ENCODE measurements around the gene CACFD1. TPM values are rescaled to one million over a fixed set of nuclear protein-coding genes. Genes with fewer than 3 reads are reported as not detected.

The CACFD1 gene
- total and polyA plus RNA-seq, 2 experiments from 2014 or later, result 5.8 to 18.2 TPM

Other genes starting within 250 kb of the CACFD1 start
- gene ABO, start 184.8 kb upstream of the CACFD1 start, total RNA-seq (2014; rRNA removed; shearing (Covaris generic)), result 0.16 and 0.28 TPM in 2 replicates
- gene ABO, start 184.8 kb upstream of the CACFD1 start, polyA plus RNA-seq (2016; fragmentation: Nextera tagmentation; extraction: Ambion mirVana), result 0.21 and 0.34 TPM in 2 replicates
- gene SURF6, start 123.8 kb upstream of the CACFD1 start, total RNA-seq (2014; rRNA removed; shearing (Covaris generic)), result 27.1 and 27.6 TPM in 2 replicates
- gene SURF6, start 123.8 kb upstream of the CACFD1 start, polyA plus RNA-seq (2016; fragmentation: Nextera tagmentation; extraction: Ambion mirVana), result 15.4 and 17.6 TPM in 2 replicates
- gene MED22, start 111.8 kb upstream of the CACFD1 start, total RNA-seq (2014; rRNA removed; shearing (Covaris generic)), result 79.2 and 85.7 TPM in 2 replicates
- 20.4 and 20.9 TPM in 2 replicates for gene MED22, start 111.8 kb upstream of the CACFD1 start, polyA plus RNA-seq (2016; fragmentation: Nextera tagmentation; extraction: Ambion mirVana)
- gene RPL7A, start 111.8 kb upstream of the CACFD1 start, total RNA-seq (2014; rRNA removed; shearing (Covaris generic)), result 2,020 and 2,188 TPM in 2 replicates
- gene RPL7A, start 111.8 kb upstream of the CACFD1 start, polyA plus RNA-seq (2016; fragmentation: Nextera tagmentation; extraction: Ambion mirVana), result 1,644 and 1,788 TPM in 2 replicates
- 21.6 and 39.1 TPM in 2 replicates for gene SURF1, start 103.5 kb upstream of the CACFD1 start, total RNA-seq (2014; rRNA removed; shearing (Covaris generic))
- gene SURF1, start 103.5 kb upstream of the CACFD1 start, polyA plus RNA-seq (2016; fragmentation: Nextera tagmentation; extraction: Ambion mirVana), result 51.5 and 52.6 TPM in 2 replicates
- gene SURF2, start 103.4 kb upstream of the CACFD1 start, total RNA-seq (2014; rRNA removed; shearing (Covaris generic)), result 32.4 and 39.9 TPM in 2 replicates
- gene SURF2, start 103.4 kb upstream of the CACFD1 start, polyA plus RNA-seq (2016; fragmentation: Nextera tagmentation; extraction: Ambion mirVana), result 100 and 104 TPM in 2 replicates
- gene SURF4, start 83.9 kb upstream of the CACFD1 start, total RNA-seq (2014; rRNA removed; shearing (Covaris generic)), result 242 and 261 TPM in 2 replicates
- 66.3 and 67.7 TPM in 2 replicates for gene SURF4, start 83.9 kb upstream of the CACFD1 start, polyA plus RNA-seq (2016; fragmentation: Nextera tagmentation; extraction: Ambion mirVana)
- gene STKLD1, start 83.6 kb upstream of the CACFD1 start, total RNA-seq (2014; rRNA removed; shearing (Covaris generic)), result not detected in 2 replicates
- 0.57 TPM in 1 of 2 replicates, not detected in the other for gene STKLD1, start 83.6 kb upstream of the CACFD1 start, polyA plus RNA-seq (2016; fragmentation: Nextera tagmentation; extraction: Ambion mirVana)
- gene REXO4, start 42.0 kb upstream of the CACFD1 start, total RNA-seq (2014; rRNA removed; shearing (Covaris generic)), result 34.3 and 36.3 TPM in 2 replicates
- gene REXO4, start 42.0 kb upstream of the CACFD1 start, polyA plus RNA-seq (2016; fragmentation: Nextera tagmentation; extraction: Ambion mirVana), result 31.1 and 38.1 TPM in 2 replicates
- 3.1 and 6.0 TPM in 2 replicates for gene ADAMTS13, start 37.6 kb upstream of the CACFD1 start, total RNA-seq (2014; rRNA removed; shearing (Covaris generic))
- 4.4 and 6.0 TPM in 2 replicates for gene ADAMTS13, start 37.6 kb upstream of the CACFD1 start, polyA plus RNA-seq (2016; fragmentation: Nextera tagmentation; extraction: Ambion mirVana)
- gene SLC2A6, start 19.1 kb downstream of the CACFD1 start, total RNA-seq (2014; rRNA removed; shearing (Covaris generic)), result 30.9 and 39.3 TPM in 2 replicates
- 17.5 and 17.6 TPM in 2 replicates for gene SLC2A6, start 19.1 kb downstream of the CACFD1 start, polyA plus RNA-seq (2016; fragmentation: Nextera tagmentation; extraction: Ambion mirVana)
- not detected in 2 replicates for gene MYMK, start 65.0 kb downstream of the CACFD1 start, total RNA-seq (2014; rRNA removed; shearing (Covaris generic))
- 0.54 TPM in 1 of 2 replicates, not detected in the other for gene MYMK, start 65.0 kb downstream of the CACFD1 start, polyA plus RNA-seq (2016; fragmentation: Nextera tagmentation; extraction: Ambion mirVana)
- 0.66 and 1.1 TPM in 2 replicates for gene ADAMTSL2, start 74.7 kb downstream of the CACFD1 start, total RNA-seq (2014; rRNA removed; shearing (Covaris generic))
- 0.15 and 0.21 TPM in 2 replicates for gene ADAMTSL2, start 74.7 kb downstream of the CACFD1 start, polyA plus RNA-seq (2016; fragmentation: Nextera tagmentation; extraction: Ambion mirVana)
- 0.23 and 1.3 TPM in 2 replicates for gene FAM163B, start 149.4 kb downstream of the CACFD1 start, total RNA-seq (2014; rRNA removed; shearing (Covaris generic))
- gene FAM163B, start 149.4 kb downstream of the CACFD1 start, polyA plus RNA-seq (2016; fragmentation: Nextera tagmentation; extraction: Ambion mirVana), result 0.60 and 0.71 TPM in 2 replicates
- 0.24 TPM in 1 of 2 replicates, not detected in the other for gene DBH, start 176.4 kb downstream of the CACFD1 start, total RNA-seq (2014; rRNA removed; shearing (Covaris generic))
- 0.08 and 0.26 TPM in 2 replicates for gene DBH, start 176.4 kb downstream of the CACFD1 start, polyA plus RNA-seq (2016; fragmentation: Nextera tagmentation; extraction: Ambion mirVana)

Data from GM23338 (cell line).